Breast epithelium (tissue), 4 donors: ENCODE measurements around the gene NRL. TPM values are rescaled to one million over a fixed set of nuclear protein-coding genes. Genes with fewer than 3 reads are reported as not detected.

ENCODE experiments used
- DNase-seq, 2 donors: peaks; one replicate each; pipeline ENCODE4 v3.0.0-alpha.2; 2019; ENCODE audit warnings: low spot score in 2 of 2
- H3K27ac ChIP-seq, 2 donors: fragments of 200-600 bp; sonication (generic) in 1 of 2; one replicate each; pipeline ENCODE4 v1.5.1; 2016 to 2019; ENCODE audit warnings: mild to moderate bottlenecking in 1 of 2
- H3K27me3 ChIP-seq, 2 donors: fragments of 200-600 bp; sonication (generic) in 1 of 2; one replicate each; pipeline versions ENCODE4 v1.5.1 to v1.6.0; 2017 to 2019; ENCODE audit warnings: control low read depth in 1 of 2, mild to moderate bottlenecking in 1 of 2
- H3K36me3 ChIP-seq: fragments of 200-600 bp; one replicate; pipeline ENCODE4 v1.5.1; 2019
- H3K4me1 ChIP-seq, 2 donors: fragments of 200-600 bp; sonication (generic); one replicate each; pipeline ENCODE4 v1.5.1; 2016 to 2019; ENCODE audit warnings: control low read depth in 1 of 2
- H3K4me3 ChIP-seq, 3 donors: fragments of 200-600 bp; sonication (generic); 1 replicate in 2 of 3; 2 replicates in 1 of 3; pipeline ENCODE4 v1.5.1; 2016 to 2019; ENCODE audit warnings: mild to moderate bottlenecking in 3 of 3, moderate library complexity in 2 of 3
- H3K9me3 ChIP-seq, 2 donors: fragments of 200-600 bp; sonication (generic) in 1 of 2; one replicate each; pipeline ENCODE4 v1.5.1; 2016 to 2019; ENCODE audit warnings: control low read depth in 1 of 2
- POLR2A ChIP-seq: fragments of 450-650 bp; IDR thresholded peaks from one replicate; pipeline ENCODE4 v1.6.1; 2016; ENCODE audit warnings: antibody characterized with exemption, mild to moderate bottlenecking, moderate library complexity
- POLR2AphosphoS5 ChIP-seq, 3 donors: sonication (generic); formaldehyde crosslinking; IDR thresholded peaks; one replicate each; pipeline ENCODE4 v1.6.1; 2017; ENCODE audit warnings: antibody characterized with exemption in 3 of 3
- intact Hi-C: fragments of 100-400 bp; cut with DNase I; formaldehyde crosslinking; loops from one replicate; pipeline ENCODE4 v1.15.1; 2023; ENCODE audit warnings: low total_unique reads
- total RNA-seq, 3 donors: library from RNA; depleted of rRNA; stranded (reverse); fragments of >200 nt; gene quantifications; one replicate each; pipeline ENCODE4 v1.1.0, GENCODE V29; 2016
- TF ChIP-seq, protein P1 (sequence below), 3 donors: fragments of 450-650 bp; IDR thresholded peaks; one replicate each; pipeline ENCODE4 v1.5.1; 2016 to 2017; ENCODE audit warnings: antibody characterized with exemption in 3 of 3, mild to moderate bottlenecking in 3 of 3, moderate library complexity in 3 of 3

The NRL gene
- total RNA-seq, 3 donors from 2014 or later, result 2.1 to 5.6 (median 2.5) TPM

DNA sequence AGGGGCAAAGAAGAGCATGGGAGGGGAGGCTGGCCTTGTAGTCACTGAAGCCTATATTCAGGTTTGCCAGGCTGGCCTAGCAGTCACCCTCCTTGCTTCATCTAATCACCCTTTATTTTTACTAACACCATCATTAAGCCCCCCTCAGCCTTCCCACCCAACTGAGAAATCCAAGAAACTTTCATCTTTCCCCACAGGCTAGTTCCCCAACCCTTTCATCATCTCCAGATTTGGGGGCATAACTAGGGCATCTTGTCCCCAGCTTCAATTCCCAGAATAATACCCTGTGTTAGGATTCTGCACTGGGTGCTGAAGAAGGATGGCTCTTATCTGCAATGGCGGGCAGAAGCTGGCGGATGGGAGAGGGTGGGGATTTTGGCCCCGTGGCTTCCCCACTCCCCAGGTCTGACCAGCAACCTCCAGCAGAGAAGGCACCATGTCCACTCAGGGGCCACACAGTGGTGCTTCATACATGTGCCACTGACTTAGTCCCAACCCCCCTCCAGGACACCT lies 13.7 kb downstream of the NRL start:
- H3K27ac ChIP-seq, result no peak overlapping the region
- no peak for TF ChIP-seq POLR2A
- no peak for TF ChIP-seq POLR2AphosphoS5 (IDR thresholded peaks at IDR 0.05)
- TF ChIP-seq, protein P1, sequence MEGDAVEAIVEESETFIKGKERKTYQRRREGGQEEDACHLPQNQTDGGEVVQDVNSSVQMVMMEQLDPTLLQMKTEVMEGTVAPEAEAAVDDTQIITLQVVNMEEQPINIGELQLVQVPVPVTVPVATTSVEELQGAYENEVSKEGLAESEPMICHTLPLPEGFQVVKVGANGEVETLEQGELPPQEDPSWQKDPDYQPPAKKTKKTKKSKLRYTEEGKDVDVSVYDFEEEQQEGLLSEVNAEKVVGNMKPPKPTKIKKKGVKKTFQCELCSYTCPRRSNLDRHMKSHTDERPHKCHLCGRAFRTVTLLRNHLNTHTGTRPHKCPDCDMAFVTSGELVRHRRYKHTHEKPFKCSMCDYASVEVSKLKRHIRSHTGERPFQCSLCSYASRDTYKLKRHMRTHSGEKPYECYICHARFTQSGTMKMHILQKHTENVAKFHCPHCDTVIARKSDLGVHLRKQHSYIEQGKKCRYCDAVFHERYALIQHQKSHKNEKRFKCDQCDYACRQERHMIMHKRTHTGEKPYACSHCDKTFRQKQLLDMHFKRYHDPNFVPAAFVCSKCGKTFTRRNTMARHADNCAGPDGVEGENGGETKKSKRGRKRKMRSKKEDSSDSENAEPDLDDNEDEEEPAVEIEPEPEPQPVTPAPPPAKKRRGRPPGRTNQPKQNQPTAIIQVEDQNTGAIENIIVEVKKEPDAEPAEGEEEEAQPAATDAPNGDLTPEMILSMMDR (IDR thresholded peaks at IDR 0.05), result no peak
- H3K27me3 ChIP-seq, result no peaks in the 10 kb centered on the region
- intact Hi-C loops, result no loop called here
- H3K4me3 ChIP-seq, result no peak overlapping the region
- no peaks in the 10 kb centered on the region for H3K4me1 ChIP-seq
- no peaks in the 10 kb centered on the region for H3K36me3 ChIP-seq
- DNase-seq, result no peak
- H3K9me3 ChIP-seq, result no peaks in the 10 kb centered on the region

DNA sequence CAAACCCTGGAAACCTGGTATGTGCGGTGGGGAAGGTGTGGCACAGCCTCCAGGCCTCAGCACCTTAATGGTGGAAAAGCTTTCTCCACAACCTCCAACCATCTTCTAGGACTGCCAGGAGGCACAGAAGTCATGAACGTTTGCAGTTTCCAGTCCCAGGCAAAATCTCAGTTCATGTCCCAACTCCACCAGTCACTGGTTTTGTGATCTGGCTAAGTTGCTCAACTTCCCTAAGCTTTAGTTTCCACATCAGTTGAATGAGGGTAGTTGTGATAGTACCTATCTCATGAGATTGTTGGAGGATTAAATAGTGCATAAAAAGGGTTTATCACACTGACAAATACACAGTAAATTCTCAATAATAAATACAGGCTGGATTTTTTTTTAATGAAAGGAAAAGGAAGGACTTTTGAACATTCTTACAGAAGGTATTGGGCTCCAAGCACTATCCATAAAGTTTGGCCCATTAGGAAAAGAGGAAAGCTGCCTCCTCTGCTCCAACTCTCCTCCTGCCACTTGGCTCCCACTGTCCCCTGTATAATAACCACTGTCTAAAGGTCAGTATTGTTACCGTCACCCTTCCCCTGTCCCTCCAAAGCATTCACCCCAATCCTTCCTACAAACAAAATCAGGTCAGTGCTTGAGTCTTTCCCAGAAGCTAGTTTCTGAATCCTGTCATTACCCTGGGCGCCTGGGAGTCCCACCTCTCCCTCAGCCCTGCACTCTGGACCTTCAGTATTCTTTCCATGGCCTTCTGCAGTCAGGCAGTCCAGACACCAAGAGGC lies 14.4 kb downstream of the NRL start:
- Histone ChIP-seq H3K36me3 (no peaks in the 10 kb centered on the region), H3K4me1 (peaks cover 0 to 4% of the 10 kb centered on the region in 2 donors), H3K9me3 (no peaks in the 10 kb centered on the region), H3K27me3 (no peaks in the 10 kb centered on the region), H3K27ac (no peak overlapping the region), H3K4me3 (no peak overlapping the region)
- intact Hi-C loops, result no loop called here
- TF ChIP-seq, protein P1 (IDR thresholded peaks at IDR 0.05), result no peak
- TF ChIP-seq POLR2AphosphoS5 (IDR thresholded peaks at IDR 0.05), result no peak
- TF ChIP-seq POLR2A, result no peak
- no peak for DNase-seq

DNA sequence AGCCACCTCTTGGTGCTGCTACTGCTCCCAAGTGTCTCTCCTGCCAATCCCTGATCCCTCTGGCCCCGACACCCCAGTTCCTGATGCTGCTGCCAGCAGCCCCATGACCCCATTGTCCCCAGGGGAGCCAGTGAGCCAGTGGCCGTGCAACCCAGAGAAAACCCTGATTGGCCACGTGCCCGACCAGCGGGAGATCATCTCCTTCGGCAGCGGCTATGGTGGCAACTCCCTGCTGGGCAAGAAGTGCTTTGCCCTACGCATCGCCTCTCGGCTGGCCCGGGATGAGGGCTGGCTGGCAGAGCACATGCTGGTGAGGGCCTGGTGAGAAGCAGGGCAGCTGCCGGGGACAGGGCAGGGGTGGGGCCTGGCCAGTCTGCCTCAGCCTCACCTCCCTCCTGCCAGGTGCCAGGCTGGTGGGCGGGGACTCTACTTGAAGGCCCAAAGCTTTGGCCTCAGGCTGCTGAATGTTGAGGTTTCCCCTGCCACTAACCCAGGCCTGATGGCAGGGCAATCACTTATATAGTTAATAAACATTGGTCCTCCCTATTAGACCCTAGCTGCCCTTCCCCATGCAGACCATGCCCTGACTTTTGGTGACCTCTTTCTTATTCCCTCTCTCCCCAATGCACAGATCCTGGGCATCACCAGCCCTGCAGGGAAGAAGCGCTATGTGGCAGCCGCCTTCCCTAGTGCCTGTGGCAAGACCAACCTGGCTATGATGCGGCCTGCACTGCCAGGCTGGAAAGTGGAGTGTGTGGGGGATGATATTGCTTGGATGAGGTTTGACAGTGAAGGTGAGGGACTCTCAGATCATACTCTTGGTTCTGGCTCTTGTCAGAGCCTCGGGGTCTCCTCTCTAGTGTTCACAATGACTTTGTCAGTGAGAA lies 15.6 kb downstream of the NRL start:
- no peak overlapping the region for H3K27ac ChIP-seq
- no peaks in the 10 kb centered on the region for H3K36me3 ChIP-seq
- TF ChIP-seq POLR2A (no peak), POLR2AphosphoS5 (IDR thresholded peaks at IDR 0.05) (no peak)
- TF ChIP-seq, protein P1 (IDR thresholded peaks at IDR 0.05), result no peak
- intact Hi-C loops, result no loop called here
- H3K27me3 ChIP-seq, result no peaks in the 10 kb centered on the region
- no peaks in the 10 kb centered on the region for H3K9me3 ChIP-seq
- H3K4me1 ChIP-seq, result peaks cover 0 to 4% of the 10 kb centered on the region in 2 donors
- no peak for DNase-seq
- no peak overlapping the region for H3K4me3 ChIP-seq

DNA sequence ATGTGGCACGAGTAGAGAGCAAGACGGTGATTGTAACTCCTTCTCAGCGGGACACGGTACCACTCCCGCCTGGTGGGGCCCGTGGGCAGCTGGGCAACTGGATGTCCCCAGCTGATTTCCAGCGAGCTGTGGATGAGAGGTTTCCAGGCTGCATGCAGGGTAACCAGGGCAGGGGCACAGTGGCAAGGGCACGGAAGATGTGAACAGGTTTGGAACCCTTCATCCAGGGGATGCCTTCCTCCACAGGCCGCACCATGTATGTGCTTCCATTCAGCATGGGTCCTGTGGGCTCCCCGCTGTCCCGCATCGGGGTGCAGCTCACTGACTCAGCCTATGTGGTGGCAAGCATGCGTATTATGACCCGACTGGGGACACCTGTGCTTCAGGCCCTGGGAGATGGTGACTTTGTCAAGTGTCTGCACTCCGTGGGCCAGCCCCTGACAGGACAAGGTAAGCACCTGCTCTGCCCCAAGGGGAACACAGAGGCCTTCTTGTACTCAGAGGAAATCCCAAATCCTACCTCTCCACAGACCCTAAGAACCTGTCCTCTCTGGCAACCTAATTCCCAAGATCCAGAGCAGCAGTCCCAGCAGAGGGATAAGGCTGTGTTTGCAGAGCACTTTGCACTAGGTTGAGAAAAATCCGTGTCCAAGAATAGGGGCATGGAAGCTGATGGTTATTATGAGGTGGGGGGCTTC lies 16.4 kb downstream of the NRL start:
- H3K27me3 ChIP-seq, result no peaks in the 10 kb centered on the region
- no peak for DNase-seq
- intact Hi-C loops, result no loop called here

More for the DNA sequence above, 16.4 kb downstream of the NRL start:
- Histone ChIP-seq H3K27ac (no peak overlapping the region), H3K4me1 (peaks cover 0 to 4% of the 10 kb centered on the region in 2 donors), H3K4me3 (no peak overlapping the region), H3K36me3 (no peaks in the 10 kb centered on the region), H3K9me3 (no peaks in the 10 kb centered on the region)
- TF ChIP-seq, protein P1 (IDR thresholded peaks at IDR 0.05), result no peak
- TF ChIP-seq POLR2A, result no peak
- no peak for TF ChIP-seq POLR2AphosphoS5 (IDR thresholded peaks at IDR 0.05)
